Suppressor macrophage treated with lipopolysaccharide for 4 hours (primary cell): ENCODE measurements around the gene CX3CL1.
"Not testable (repeated sequence)": the region's sequence is repeated elsewhere in the genome, so short reads cannot be mapped to it uniquely, and the experiment has no call there.

Source experiments
- DNase-seq: peaks from one replicate; pipeline ENCODE4 v3.0.0-alpha.2; 2020

Gene CX3CL1

DNA sequence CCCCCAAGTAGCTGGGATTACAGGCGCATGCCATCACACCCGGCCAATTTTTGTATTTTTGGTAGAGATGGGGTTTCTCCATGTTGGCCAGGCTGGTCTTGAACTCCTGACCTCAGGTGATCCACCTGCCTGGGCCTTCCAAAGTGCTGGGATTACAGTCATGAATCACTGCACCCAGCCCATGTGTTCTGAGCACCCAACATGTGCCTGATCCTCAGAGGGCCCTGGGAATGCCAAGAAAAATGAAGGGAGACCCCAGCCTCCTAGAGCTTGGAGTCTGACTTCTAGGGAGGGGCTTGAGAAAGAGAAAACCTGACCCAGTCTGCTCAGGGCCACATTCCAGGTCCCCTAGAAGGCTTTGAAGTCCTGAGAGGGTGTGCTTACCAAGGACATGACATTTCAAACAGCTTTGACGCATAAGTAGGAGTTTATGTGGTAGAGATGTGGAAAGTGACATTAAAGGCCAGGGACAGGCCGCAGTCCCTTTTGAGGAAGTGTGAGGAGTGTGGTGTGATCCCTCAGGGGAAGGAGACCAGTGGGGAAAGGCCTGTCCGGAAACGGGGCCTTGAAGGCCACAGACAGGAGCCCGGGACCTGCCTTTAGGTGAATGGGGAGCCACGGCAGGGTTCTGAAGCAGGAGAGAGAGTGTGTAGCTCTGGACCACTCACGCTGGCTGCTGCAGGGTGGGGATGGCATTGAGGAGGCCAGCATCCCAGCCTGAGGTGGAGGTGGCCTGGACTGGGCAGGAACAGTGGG lies 14.8 kb upstream of the CX3CL1 start:
- peak; percentile 80 for DNase-seq

GRCh38 chr16:57358086-57358420 lies 14.2 kb upstream of the CX3CL1 start:
- no peak for DNase-seq

DNA sequence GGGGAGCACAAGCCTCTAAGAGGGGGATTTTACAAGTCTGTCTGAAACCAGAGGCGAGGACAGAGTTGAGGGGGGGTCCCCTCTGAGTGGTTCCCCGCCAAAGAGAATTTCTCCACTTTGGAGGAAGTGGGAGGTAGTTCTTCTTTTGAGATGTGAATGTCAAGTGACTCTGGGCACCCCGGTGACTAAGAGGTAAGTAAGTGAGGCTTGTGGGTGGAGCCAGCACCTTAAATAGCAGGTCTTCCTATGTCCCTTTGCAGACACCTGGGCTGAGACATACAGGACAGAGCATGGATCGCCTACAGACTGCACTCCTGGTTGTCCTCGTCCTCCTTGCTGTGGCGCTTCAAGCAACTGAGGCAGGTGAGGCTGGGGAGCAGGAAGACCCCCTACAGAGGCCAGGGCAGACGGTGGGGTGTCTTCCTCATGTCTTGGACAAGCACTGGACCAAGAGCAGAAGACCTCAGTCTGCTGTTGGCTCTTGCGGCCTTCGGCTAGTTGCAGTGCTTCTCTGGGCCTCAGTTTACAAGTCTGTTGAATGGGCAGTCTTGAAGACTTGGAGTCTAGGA lies 13.7 kb upstream of the CX3CL1 start, which contains the start of gene CCL22:
Gene CCL22, plus strand, starts transcription at position 257 of the 569 bp plus-strand sequence. Its CDS starts 34 bp downstream, at position 291.
- DNase-seq, result peak; percentile 66

- DNase-seq, result no peak
Measured at GRCh38 chr16:57360321-57360935, 11.9 kb upstream of the CX3CL1 start.

GRCh38 chr16:57361404-57361803 lies 10.9 kb upstream of the CX3CL1 start:
- DNase-seq, result no peak

DNA sequence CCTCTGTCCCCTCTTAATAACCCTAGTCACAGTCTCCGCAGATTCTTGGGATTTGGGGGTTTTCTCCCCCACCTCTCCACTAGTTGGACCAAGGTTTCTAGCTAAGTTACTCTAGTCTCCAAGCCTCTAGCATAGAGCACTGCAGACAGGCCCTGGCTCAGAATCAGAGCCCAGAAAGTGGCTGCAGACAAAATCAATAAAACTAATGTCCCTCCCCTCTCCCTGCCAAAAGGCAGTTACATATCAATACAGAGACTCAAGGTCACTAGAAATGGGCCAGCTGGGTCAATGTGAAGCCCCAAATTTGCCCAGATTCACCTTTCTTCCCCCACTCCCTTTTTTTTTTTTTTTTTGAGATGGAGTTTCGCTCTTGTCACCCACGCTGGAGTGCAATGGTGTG lies 8.1 kb upstream of the CX3CL1 start:
- no peak for DNase-seq

DNA sequence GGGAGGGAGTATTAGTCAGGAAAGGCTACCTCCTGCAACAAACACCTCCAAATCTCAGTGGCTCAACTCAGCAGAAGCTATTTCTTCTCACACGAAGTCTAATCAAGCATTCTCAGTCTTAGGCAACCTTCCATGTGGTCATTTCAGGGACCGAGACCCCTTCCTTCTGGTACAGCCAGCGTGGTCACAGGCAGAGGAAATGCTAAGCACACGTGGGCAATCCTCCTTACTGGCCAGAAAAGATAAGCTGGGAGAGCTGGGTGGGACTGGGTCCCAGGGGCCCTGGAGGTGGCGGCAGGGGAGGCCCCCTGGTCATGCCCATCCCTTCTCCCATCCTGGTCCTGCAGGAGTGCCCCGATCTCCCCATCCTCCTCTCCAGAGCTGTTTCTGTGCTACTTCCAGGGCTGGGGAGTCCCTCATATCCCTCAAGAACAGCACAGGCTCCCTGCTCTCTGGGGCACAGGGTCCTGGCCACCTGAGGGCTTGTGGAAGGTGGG lies 5.7 kb upstream of the CX3CL1 start:
- no peak for DNase-seq

GRCh38 chr16:57367116-57367752 lies 5.1 kb upstream of the CX3CL1 start:
- DNase-seq, result no peak

- no peak for DNase-seq
Measured at GRCh38 chr16:57371494-57372371, 557 bp upstream of the CX3CL1 start.

DNA sequence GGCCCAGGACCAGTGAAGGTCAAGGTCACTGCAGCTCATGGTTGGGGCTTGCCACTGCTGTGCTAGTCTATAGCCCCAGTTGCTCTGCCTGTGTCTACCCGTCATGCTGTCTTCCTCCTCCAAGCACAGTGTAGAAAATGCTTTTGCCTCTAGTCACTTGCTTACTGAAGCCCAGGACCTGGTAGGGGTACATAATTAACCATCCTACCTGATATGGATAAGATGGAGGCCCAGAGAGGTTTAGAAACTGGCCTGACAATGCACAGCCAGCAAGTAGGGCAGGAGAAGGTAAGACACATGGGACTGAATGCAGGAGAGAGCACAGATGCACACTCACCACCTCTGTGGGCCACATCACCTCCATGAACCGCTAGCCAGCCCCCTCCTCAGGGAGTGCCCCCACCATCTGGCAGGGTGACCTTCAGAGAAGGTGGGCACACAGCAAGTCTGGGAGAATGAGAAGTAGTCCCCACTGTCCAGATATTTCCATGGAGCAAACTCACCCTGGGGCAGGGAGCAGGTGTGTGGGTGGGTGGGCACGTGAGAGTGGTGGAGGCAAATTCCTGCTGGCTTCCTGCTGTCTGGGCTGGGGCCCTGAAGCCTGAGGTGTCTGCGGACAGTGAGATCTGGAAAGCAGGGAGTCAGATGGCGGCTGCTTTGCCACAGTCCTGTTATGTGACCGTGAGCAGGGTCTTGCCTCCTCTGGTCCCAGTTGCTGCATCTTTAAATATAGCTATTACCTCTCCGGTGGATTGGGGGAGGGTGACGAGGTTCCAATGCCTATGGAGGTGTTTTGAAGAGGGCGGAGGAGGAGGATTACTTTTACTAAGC lies 1.0 kb downstream of the CX3CL1 start:
- DNase-seq, result no peak

GRCh38 chr16:57374067-57374534 lies 1.8 kb downstream of the CX3CL1 start:
- DNase-seq, result no peak

GRCh38 chr16:57374925-57375465 lies 2.7 kb downstream of the CX3CL1 start:
- DNase-seq, result not testable (repeated sequence)

- no peak for DNase-seq
Measured at GRCh38 chr16:57376313-57376818, 4.1 kb downstream of the CX3CL1 start.

- DNase-seq, result peak; percentile 15
Measured at GRCh38 chr16:57377080-57377841, 5.0 kb downstream of the CX3CL1 start.

DNA sequence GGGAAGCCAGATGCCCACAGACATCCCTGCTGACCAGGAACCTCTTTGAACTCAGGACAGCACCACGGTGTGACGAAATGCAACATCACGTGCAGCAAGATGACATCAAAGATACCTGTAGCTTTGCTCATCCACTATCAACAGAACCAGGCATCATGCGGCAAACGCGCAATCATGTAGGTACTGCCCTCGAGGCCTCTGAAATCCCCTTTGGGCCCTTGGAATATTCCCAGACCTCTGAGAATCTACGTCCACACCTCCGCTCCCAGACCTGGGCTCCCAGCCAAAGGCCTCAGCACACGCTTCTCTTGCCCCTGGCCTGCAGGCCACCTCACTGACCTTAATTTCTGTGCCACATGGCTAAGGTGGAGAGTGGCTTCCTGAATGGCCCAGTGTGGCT lies 7.3 kb downstream of the CX3CL1 start:
- no peak for DNase-seq

- peak; percentile 29 for DNase-seq
Measured at GRCh38 chr16:57380671-57381462, 8.6 kb downstream of the CX3CL1 start.

- DNase-seq, result no peak
Measured at GRCh38 chr16:57381791-57382534, 9.7 kb downstream of the CX3CL1 start.

DNA sequence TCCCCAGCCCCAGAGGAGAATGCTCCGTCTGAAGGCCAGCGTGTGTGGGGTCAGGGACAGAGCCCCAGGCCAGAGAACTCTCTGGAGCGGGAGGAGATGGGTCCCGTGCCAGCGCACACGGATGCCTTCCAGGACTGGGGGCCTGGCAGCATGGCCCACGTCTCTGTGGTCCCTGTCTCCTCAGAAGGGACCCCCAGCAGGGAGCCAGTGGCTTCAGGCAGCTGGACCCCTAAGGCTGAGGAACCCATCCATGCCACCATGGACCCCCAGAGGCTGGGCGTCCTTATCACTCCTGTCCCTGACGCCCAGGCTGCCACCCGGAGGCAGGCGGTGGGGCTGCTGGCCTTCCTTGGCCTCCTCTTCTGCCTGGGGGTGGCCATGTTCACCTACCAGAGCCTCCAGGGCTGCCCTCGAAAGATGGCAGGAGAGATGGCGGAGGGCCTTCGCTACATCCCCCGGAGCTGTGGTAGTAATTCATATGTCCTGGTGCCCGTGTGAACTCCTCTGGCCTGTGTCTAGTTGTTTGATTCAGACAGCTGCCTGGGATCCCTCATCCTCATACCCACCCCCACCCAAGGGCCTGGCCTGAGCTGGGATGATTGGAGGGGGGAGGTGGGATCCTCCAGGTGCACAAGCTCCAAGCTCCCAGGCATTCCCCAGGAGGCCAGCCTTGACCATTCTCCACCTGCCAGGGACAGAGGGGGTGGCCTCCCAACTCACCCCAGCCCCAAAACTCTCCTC lies 10.4 kb downstream of the CX3CL1 start:
- no peak for DNase-seq
